Stimulated activated naive CD8-positive, alpha-beta T cell treated with anti-CD3 and anti-CD28 coated beads, Interleukin-15, amount 100 ng/mL, for 72 hours (primary cell): ENCODE data around the gene GCG.

Experiments used
- ATAC-seq: fragments of 150-1000 bp; cut with Tn5 transposase; 2 replicates; pipeline ENCODE4 v1.10.0; 2021; ENCODE audit warnings: mild to moderate bottlenecking, moderate library complexity
- DNase-seq, 2 donors: peaks; one replicate each; pipeline ENCODE4 v3.0.0; 2021 to 2022
- H3K27ac Mint-ChIP-seq, 2 donors: one replicate each; pipeline ENCODE4 v1.8.0; 2022; ENCODE audit warnings: mild to moderate bottlenecking in 2 of 2, mixed read lengths in 2 of 2, moderate library complexity in 2 of 2
- H3K27me3 Mint-ChIP-seq: one replicate; pipeline ENCODE4 v1.8.0; 2022; ENCODE audit warnings: mixed read lengths
- H3K4me1 Mint-ChIP-seq: one replicate; pipeline ENCODE4 v1.8.0; 2022; ENCODE audit warnings: mild to moderate bottlenecking, mixed read lengths
- H3K4me3 Mint-ChIP-seq, 2 donors: one replicate each; pipeline ENCODE4 v1.8.0; 2022; ENCODE audit warnings: mild to moderate bottlenecking in 2 of 2, mixed read lengths in 2 of 2, moderate library complexity in 1 of 2
- H3K9me3 Mint-ChIP-seq, 2 donors: one replicate each; pipeline ENCODE4 v1.8.0; 2022; ENCODE audit warnings: mixed read lengths in 2 of 2

Gene GCG

GRCh38 chr2:162152147-162152546 lies at the start of gene GCG:
TSS of gene GCG (minus strand) at chr2:162152247. CDS start at chr2:162149178, 3,069 bp downstream.
- DNase-seq (no peak), ATAC-seq (no peak)
- Mint-ChIP-seq H3K27me3 (peaks cover 31% of the 10 kb centered on the region), H3K9me3 (no peaks in the 10 kb centered on the region), H3K4me1 (no peaks in the 10 kb centered on the region), H3K27ac (no peak within 1 kb of the TSS), H3K4me3 (no peak within 1 kb of the TSS)

- Mint-ChIP-seq H3K4me1 (no peaks in the 10 kb centered on the region), H3K9me3 (no peaks in the 10 kb centered on the region), H3K27ac (no peak overlapping the region), H3K4me3 (no peak overlapping the region), H3K27me3 (peaks cover 17% of the 10 kb centered on the region)
- ATAC-seq (no peak), DNase-seq (no peak)
Observed at GRCh38 chr2:162200636-162201035, 48.6 kb upstream of the GCG start.

GRCh38 chr2:162199913-162200312 lies 47.9 kb upstream of the GCG start:
- no peak for DNase-seq
- Mint-ChIP-seq H3K9me3 (no peaks in the 10 kb centered on the region), H3K27ac (no peak overlapping the region), H3K27me3 (peaks cover 23% of the 10 kb centered on the region), H3K4me1 (no peaks in the 10 kb centered on the region), H3K4me3 (no peak overlapping the region)
- no peak for ATAC-seq

- no peak for DNase-seq
- Mint-ChIP-seq H3K27me3 (peaks cover 25% of the 10 kb centered on the region), H3K4me3 (no peak overlapping the region), H3K4me1 (no peaks in the 10 kb centered on the region), H3K9me3 (no peaks in the 10 kb centered on the region), H3K27ac (no peak overlapping the region)
- no peak for ATAC-seq
Observed at GRCh38 chr2:162198239-162198638, 46.2 kb upstream of the GCG start.

- Mint-ChIP-seq H3K4me1 (no peaks in the 10 kb centered on the region), H3K9me3 (no peaks in the 10 kb centered on the region), H3K27me3 (peaks cover 34% of the 10 kb centered on the region), H3K27ac (no peak overlapping the region), H3K4me3 (no peak overlapping the region)
- DNase-seq (no peak), ATAC-seq (no peak)
Observed at GRCh38 chr2:162197069-162197825, 45.2 kb upstream of the GCG start.

- ATAC-seq (no peak), DNase-seq (no peak)
- Mint-ChIP-seq H3K27me3 (peaks cover 37% of the 10 kb centered on the region), H3K4me1 (no peaks in the 10 kb centered on the region), H3K4me3 (no peak overlapping the region), H3K9me3 (no peaks in the 10 kb centered on the region), H3K27ac (no peak overlapping the region)
Observed at GRCh38 chr2:162196638-162197037, 44.6 kb upstream of the GCG start.

GRCh38 chr2:162188451-162188850 lies 36.4 kb upstream of the GCG start:
- H3K9me3 Mint-ChIP-seq = no peaks in the 10 kb centered on the region
- ATAC-seq = no peak
- H3K27me3 Mint-ChIP-seq = peaks cover 17% of the 10 kb centered on the region
- no peak overlapping the region for H3K4me3 Mint-ChIP-seq
- no peak for DNase-seq
- H3K27ac Mint-ChIP-seq = no peak overlapping the region
- H3K4me1 Mint-ChIP-seq = peaks cover 9% of the 10 kb centered on the region

GRCh38 chr2:162185541-162186232 lies 33.6 kb upstream of the GCG start:
- Mint-ChIP-seq H3K27me3 (peaks cover 2% of the 10 kb centered on the region), H3K27ac (peak overlapping the region in 1 of 2 donors; percentile 79), H3K4me1 (peaks cover 9% of the 10 kb centered on the region), H3K9me3 (no peaks in the 10 kb centered on the region), H3K4me3 (no peak overlapping the region)
- no peak for DNase-seq
- ATAC-seq = no peak

GRCh38 chr2:162184821-162185450 lies 32.9 kb upstream of the GCG start:
- ATAC-seq (peak; percentile 20), DNase-seq (no peak)
- Mint-ChIP-seq H3K4me1 (peaks cover 9% of the 10 kb centered on the region), H3K9me3 (no peaks in the 10 kb centered on the region), H3K4me3 (no peak overlapping the region), H3K27me3 (peaks cover 7% of the 10 kb centered on the region), H3K27ac (peak overlapping the region in 1 of 2 donors; percentile 70)

GRCh38 chr2:162184359-162184758 lies 32.3 kb upstream of the GCG start:
- DNase-seq (no peak), ATAC-seq (no peak)
- H3K4me3 Mint-ChIP-seq = no peak overlapping the region
- peak overlapping the region; percentile 70 to 78 for H3K27ac Mint-ChIP-seq
- peaks cover 9% of the 10 kb centered on the region for H3K4me1 Mint-ChIP-seq
- H3K9me3 Mint-ChIP-seq = no peaks in the 10 kb centered on the region
- H3K27me3 Mint-ChIP-seq = peaks cover 7% of the 10 kb centered on the region

GRCh38 chr2:162182395-162182794 lies 30.3 kb upstream of the GCG start:
- no peak for DNase-seq
- peaks cover 9% of the 10 kb centered on the region for H3K4me1 Mint-ChIP-seq
- no peaks in the 10 kb centered on the region for H3K9me3 Mint-ChIP-seq
- H3K4me3 Mint-ChIP-seq = no peak overlapping the region
- H3K27me3 Mint-ChIP-seq = peaks cover 7% of the 10 kb centered on the region
- no peak overlapping the region for H3K27ac Mint-ChIP-seq
- ATAC-seq = no peak

- ATAC-seq (no peak), DNase-seq (no peak)
- H3K27ac Mint-ChIP-seq = no peak overlapping the region
- H3K27me3 Mint-ChIP-seq = peaks cover 7% of the 10 kb centered on the region
- H3K4me1 Mint-ChIP-seq = no peaks in the 10 kb centered on the region
- H3K4me3 Mint-ChIP-seq = no peak overlapping the region
- H3K9me3 Mint-ChIP-seq = no peaks in the 10 kb centered on the region
Observed at GRCh38 chr2:162177301-162177700, 25.3 kb upstream of the GCG start.

GRCh38 chr2:162175714-162176113 lies 23.7 kb upstream of the GCG start:
- Mint-ChIP-seq H3K4me1 (no peaks in the 10 kb centered on the region), H3K27ac (no peak overlapping the region), H3K4me3 (no peak overlapping the region), H3K27me3 (peaks cover 5% of the 10 kb centered on the region), H3K9me3 (no peaks in the 10 kb centered on the region)
- no peak for DNase-seq
- ATAC-seq = no peak

- ATAC-seq = no peak
- DNase-seq = no peak
- peaks cover under 1% of the 10 kb centered on the region for H3K27me3 Mint-ChIP-seq
- H3K27ac Mint-ChIP-seq = no peak overlapping the region
- no peaks in the 10 kb centered on the region for H3K4me1 Mint-ChIP-seq
- H3K9me3 Mint-ChIP-seq = no peaks in the 10 kb centered on the region
- H3K4me3 Mint-ChIP-seq = no peak overlapping the region
Observed at GRCh38 chr2:162174746-162175145, 22.7 kb upstream of the GCG start.

- Mint-ChIP-seq H3K9me3 (no peaks in the 10 kb centered on the region), H3K27me3 (peaks cover 14% of the 10 kb centered on the region), H3K27ac (no peak overlapping the region), H3K4me3 (no peak overlapping the region), H3K4me1 (no peaks in the 10 kb centered on the region)
- DNase-seq (no peak), ATAC-seq (no peak)
Observed at GRCh38 chr2:162172802-162173370, 20.8 kb upstream of the GCG start.

- ATAC-seq = no peak
- peaks cover 14% of the 10 kb centered on the region for H3K27me3 Mint-ChIP-seq
Observed at GRCh38 chr2:162166745-162167144, 14.7 kb upstream of the GCG start.

More at GRCh38 chr2:162166745-162167144, 14.7 kb upstream of the GCG start:
- H3K4me3 Mint-ChIP-seq = no peak overlapping the region
- DNase-seq = no peak
- H3K4me1 Mint-ChIP-seq = peaks cover 12% of the 10 kb centered on the region
- H3K27ac Mint-ChIP-seq = no peak overlapping the region
- no peaks in the 10 kb centered on the region for H3K9me3 Mint-ChIP-seq
